Stimulated activated CD4-positive, alpha-beta T cell treated with anti-CD3 and anti-CD28 coated beads, Interleukin-12 subunit alpha, Interleukin-12 subunit beta, amount 100 ng/mL, for 48 hours (primary cell): ENCODE results near the gene POGLUT2.
"Not testable (repeated sequence)": the region's sequence is repeated elsewhere in the genome, so short reads cannot be mapped to it uniquely, and the experiment has no call there.

Experiments used
- DNase-seq, 3 donors: peaks; one replicate each; pipeline ENCODE4 v3.0.0-alpha.2; 2020; ENCODE audit warnings: low read depth in 2 of 3, low spot score in 1 of 3

The POGLUT2 gene

DNA sequence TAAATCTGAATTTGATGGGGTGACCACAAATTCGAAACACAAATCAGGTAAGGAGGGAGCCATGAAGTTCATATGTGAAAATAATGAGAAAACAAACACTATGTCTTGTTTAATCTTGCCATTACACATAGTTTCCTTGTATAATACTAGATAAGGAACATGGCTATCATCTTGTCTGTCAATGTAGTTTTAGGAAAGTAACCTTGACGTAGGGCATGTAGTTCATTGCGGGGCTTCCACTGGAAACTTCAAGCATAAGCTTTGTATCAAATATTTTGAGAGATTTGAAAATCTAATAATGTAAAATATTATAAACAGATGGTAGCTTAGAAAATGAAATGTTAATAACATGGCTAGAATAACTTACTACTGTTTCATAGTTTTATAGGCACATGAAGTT lies 8.9 kb upstream of the POGLUT2 start:
- DNase-seq, result no peak

DNA sequence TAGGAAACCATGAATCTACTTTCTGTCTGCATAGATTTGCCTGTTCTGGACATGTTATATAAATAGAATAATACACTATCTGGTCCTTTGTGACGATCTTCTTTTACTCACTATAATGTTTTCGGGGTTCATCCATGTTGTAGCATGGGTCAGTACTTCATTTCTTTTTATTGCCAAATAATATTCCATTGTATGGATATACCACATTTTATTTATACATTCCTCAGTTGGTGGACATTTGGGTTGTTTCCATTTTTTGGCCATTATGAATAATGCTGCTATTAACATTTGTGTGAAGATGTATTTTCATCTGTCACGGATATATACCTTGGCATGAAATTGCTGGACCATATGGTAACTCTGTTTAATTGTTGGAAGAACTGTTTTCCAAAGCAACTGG lies 6.9 kb upstream of the POGLUT2 start:
- no peak for DNase-seq

DNA sequence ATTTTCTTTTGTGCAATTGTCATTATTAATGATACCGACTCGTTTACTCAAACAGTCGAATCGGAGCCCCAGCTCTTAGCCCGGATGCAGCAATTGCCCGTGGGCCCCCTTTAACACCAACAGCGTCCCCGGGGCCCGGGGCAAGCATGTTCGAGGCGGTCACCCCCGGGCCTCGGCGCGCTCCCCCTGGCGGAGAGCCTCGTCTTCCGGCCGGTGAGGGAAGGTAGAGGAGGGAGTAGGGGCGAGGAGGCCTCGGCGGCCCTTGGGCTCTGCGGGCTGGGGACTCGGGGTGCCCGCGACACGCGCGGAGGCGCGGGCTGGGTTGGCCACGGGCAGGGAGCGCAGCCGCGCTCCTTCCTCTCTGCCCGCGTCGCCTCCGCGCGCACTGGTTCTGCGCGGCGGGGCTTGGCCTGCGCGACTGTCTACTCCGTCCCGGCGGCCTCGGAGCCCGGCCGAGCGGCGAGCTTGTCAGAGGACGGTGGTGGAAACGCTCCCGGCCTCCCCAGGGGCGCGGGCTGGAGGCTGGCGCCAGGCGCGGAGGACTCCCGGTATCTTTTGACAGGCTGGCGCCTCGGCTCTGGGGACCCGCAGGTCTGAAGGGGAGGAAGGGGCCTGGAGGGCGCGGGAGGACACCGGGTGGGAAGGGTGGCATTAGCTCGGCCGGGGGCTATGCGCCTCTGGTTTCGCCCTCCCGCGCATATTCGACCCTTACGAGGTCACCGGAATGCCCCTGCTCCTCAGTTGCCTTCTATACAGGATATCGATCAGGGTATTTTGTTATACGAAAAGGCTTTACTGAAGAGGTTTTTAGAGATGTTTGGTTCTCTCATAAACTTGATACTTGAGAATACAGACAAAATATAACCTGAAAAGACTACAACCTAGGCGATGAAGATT lies 1.6 kb upstream of the POGLUT2 start:
- peak; percentile 69 to 80 (median 78) for DNase-seq

DNA sequence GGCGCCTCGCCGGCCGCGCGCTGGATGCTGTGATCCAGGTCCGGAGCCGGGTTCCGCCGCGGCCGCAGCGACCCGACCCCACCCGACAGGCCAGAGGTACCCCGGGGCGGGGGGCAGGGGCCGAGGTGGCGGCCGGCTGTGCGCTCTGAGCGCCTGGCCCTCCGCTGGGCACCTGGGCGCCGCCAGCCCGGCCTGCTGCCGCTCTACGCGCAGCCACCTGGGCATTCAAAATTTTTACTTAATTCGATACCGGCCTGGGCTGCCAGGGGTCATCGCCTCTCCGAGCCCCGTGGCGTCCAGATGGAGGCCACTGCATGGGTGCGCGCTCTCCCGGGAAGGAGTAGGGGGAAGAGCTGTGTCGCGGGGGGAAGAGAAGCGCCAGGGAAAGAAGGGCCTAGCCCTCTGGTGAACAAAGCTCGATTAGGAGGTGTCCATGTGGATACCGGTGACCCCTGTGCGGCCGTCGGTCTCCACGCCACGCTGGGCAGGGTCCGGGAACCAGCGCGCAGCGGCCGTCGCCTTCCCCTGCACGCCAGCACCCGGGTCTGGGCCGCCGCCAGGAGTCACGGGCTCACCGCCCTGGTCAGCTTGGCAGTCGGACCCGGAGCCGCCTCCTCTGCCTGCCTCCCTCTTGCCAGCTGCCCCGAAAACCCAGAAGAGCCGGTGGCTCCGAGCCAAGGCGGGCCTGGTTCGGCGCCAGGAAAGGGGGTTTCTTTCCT lies 809 bp upstream of the POGLUT2 start:
- DNase-seq, result no peak

GRCh38 chr13:102793611-102794355 lies 5.0 kb downstream of the POGLUT2 start:
- no peak for DNase-seq

DNA sequence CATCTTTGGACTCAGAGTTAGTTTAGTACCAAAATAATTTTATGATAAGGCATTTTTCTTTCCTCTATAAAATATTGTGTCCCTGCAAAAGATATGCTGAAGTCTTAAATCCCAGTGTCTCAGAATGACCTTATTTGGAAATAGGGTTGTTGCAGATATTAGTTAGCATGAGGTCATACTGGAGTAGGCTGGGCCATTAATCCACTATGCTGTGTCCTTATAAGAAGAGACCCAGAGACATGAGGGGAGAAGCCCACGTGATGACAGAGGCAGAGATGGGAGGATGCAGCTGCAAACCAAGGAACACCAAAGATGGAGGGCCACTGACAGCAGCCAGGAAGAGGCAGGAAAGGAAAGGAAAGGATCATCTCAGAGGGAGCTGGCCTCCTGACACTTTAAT lies 6.4 kb downstream of the POGLUT2 start:
- DNase-seq, result no peak

DNA sequence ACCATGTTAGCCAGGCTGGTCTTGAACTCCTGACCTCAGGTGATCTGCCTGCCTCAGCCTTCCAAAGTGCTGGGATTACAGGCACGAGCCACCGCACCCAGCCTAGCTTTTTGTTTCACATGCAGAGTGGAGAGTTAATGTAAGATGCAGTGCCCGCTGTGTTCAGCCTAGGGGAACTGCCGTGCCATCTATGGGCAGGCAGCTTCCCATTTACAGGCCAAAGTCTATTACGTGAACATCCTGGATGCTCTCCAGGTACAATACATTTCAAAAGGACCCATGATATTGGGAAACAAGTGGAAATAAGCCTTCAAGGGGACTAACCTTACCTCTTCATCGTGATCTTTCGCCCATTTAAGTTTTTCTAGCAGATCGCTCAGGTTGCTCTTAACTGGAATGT lies 10.1 kb downstream of the POGLUT2 start:
- no peak for DNase-seq

GRCh38 chr13:102784483-102784882 lies 14.3 kb downstream of the POGLUT2 start:
- DNase-seq, result no peak

- no peak for DNase-seq
Observed at GRCh38 chr13:102781591-102781990, 17.2 kb downstream of the POGLUT2 start.

GRCh38 chr13:102780656-102781055 lies 18.1 kb downstream of the POGLUT2 start:
- not testable (repeated sequence) for DNase-seq

- no peak for DNase-seq
Observed at GRCh38 chr13:102779436-102780159, 19.2 kb downstream of the POGLUT2 start.

- no peak for DNase-seq
Observed at GRCh38 chr13:102777736-102778135, 21.0 kb downstream of the POGLUT2 start.

- no peak for DNase-seq
Observed at GRCh38 chr13:102776271-102776670, 22.5 kb downstream of the POGLUT2 start.

DNA sequence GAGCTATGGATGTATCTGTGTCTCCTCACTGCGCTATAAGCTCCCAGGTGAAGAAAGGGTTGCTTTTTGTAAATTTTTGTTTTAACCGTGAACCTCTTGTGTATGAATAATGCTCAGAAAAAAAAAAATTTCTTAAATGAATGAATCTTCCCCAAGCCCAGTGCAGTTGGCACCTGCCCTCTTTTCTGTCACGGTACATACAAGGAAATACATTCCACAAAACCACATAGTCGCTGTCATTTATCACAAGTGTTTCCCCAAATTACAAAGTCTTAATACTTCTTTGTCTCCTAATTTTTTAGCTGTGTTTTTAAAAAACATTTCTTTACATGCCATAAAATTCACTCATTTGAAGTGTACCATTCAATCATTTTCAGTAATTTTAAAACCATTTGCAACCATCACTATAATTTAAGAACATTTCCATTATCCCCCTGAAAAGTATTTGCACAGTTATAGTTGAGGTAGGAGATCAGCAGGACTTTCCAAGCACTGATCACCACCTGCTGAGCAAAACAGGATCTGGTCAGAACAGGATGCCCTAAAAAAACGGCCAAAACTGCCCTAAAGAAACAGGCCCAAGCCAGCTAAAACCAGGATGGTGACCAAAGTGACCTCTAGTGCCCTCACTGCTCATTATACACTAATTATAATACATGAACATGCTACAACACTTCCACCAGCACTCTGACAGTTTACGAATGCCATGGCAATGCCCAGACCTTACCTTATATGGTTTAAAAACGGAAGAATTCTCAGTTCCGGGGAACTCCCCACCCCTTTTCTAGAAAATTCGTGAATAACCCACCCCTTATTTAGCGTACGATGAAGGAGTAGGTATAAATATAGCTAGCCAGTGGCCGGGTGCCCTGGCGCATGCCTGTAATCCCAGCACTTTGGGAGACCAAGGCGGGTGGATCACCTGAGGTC lies 23.9 kb downstream of the POGLUT2 start:
- no peak for DNase-seq

- DNase-seq, result no peak
Observed at GRCh38 chr13:102774214-102774568, 24.6 kb downstream of the POGLUT2 start.

DNA sequence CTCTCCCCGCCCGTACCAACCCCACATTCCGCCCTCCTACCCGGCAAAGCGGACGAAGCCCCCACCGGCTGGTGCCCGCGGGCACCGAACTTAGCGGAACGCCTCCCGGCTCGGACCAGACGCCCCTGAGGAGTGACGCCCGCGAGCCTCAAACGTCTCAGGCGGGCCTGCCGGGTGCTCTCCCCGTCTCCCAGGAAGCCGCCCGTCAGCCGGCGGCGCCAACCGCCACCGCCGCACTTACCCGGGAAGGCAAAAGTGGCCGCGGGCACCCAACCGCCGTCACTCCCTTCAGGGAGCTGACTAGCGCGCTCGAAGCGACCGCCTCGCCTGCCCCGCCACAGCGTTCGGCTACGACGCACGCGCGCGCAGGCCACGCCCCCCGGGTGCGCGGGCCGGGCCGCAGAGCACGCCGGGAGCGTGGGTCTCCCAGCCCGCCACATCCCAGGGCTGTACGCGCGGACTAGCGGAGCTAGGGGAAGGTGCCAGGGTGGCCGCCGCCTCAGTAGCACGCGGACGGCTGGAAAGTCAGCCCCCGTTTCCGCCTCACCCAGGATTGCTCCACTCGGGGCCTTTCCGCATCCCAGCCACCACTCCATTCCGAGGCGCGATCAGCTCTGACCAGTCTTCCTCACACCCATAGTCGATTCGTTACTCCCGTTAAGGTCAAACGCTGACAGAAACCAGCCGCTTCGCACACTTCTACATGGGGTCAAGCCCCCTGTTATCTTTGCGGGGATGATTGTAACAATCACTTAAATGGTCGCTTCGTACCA lies 25.1 kb downstream of the POGLUT2 start, which contains the start of gene TEX30:
TEX30 (minus strand) TSS at position 346 of the 773 bp plus-strand sequence. CDS start 3,760 bp downstream, outside the sequence.
- peak; percentile 69 to 79 (median 76) for DNase-seq

- DNase-seq, result no peak
Observed at GRCh38 chr13:102772042-102772425, 26.7 kb downstream of the POGLUT2 start.

DNA sequence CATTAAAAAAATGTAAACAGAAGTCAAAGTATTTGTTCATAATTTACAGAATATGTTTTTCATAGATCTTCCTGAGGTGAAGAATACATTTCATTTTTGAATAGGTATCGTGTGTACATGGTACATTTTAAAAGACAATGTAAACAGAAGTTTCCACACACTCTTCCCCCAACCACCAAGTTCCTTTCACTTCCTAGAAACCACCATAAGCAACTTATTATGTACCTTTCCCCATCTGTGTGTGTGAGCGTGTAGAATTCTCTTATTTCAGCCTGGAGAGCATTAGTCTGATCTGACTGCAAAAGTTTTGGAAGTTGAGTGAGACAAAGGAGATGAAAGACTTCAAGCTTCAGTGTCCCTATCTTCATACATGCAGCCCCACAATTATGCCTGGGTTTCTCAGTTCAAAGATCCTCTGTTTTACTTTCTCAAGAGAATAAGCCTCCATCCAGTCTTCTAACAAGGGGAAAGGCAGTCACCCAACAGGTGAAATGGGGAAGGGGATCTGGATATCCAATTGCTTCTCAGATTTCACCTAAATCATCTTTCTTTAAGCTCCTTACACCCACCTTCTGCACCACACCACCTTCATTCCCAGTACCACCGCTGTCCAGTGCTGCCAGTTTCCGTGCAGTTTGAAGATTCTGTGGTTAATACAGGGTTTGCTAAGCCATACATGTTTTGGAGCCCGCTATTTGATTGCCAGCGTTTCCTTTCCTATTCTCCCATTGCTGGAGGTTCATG lies 27.3 kb downstream of the POGLUT2 start:
- no peak for DNase-seq
